WTC11 (cell line): Measurements from ENCODE around the gene COG5. TPM values are rescaled to one million over a fixed set of nuclear protein-coding genes. Genes with fewer than 3 reads are reported as not detected.

Source experiments
- ATAC-seq: fragments of 200-7000 bp; cut with Tn5 transposase; 2 replicates; pipeline ENCODE4 v1.10.0; 2021; ENCODE audit warnings: mild to moderate bottlenecking, moderate library complexity
- CTCF ChIA-PET: fragments of 300-600 bp; sonication (Branson Sonifier 250); formaldehyde crosslinking; loops from one replicate; lab custom pipeline; 2021; ENCODE audit warnings: antibody characterized with exemption; lab: Charles Lee
- POLR2A ChIA-PET: fragments of 350-600 bp; sonication (Branson Sonifier 250); formaldehyde crosslinking; loops from one replicate; lab custom pipeline; 2021; ENCODE audit warnings: antibody characterized with exemption; lab: Charles Lee
- DNase-seq: peaks from one replicate; pipeline ENCODE4 v3.0.0; 2021; ENCODE audit warnings: low spot score
- H3K27ac Mint-ChIP-seq: 2 replicates; pipeline ENCODE4 v1.8.0; 2021; ENCODE audit warnings: mixed read lengths
- H3K27me3 Mint-ChIP-seq: 2 replicates; pipeline ENCODE4 v1.8.0; 2021; ENCODE audit warnings: low read depth, mild to moderate bottlenecking, moderate library complexity, mixed read lengths
- H3K36me3 Mint-ChIP-seq: 2 replicates; pipeline ENCODE4 v1.8.0; 2021; ENCODE audit warnings: mixed read lengths
- H3K4me1 Mint-ChIP-seq: 2 replicates; pipeline ENCODE4 v1.8.0; 2022; ENCODE audit warnings: mixed read lengths
- H3K4me3 Mint-ChIP-seq: 2 replicates; pipeline ENCODE4 v1.8.0; 2021; ENCODE audit warnings: mild to moderate bottlenecking, moderate library complexity, mixed read lengths
- H3K9me3 Mint-ChIP-seq: 2 replicates; pipeline ENCODE4 v1.8.0; 2021; ENCODE audit warnings: mixed read lengths
- ATF1 ChIP-seq: sonication (generic); formaldehyde crosslinking; IDR thresholded peaks from 2 replicates; pipeline ENCODE4 v1.8.1; 2023; ENCODE audit warnings: mild to moderate bottlenecking, moderate library complexity, missing genetic modification reagents
- ATF2 ChIP-seq: sonication (generic); formaldehyde crosslinking; IDR thresholded peaks from 2 replicates; pipeline ENCODE4 v1.8.1; 2022; ENCODE audit warnings: low read depth, missing genetic modification reagents, borderline replicate concordance
- ATF6 ChIP-seq: sonication (generic); formaldehyde crosslinking; IDR thresholded peaks from 2 replicates; pipeline ENCODE4 v1.8.1; 2023; ENCODE audit warnings: mild to moderate bottlenecking, missing genetic modification reagents
- CBFB ChIP-seq: sonication (generic); formaldehyde crosslinking; IDR thresholded peaks from 2 replicates; pipeline ENCODE4 v1.8.1; 2022; ENCODE audit warnings: mild to moderate bottlenecking, low read depth, missing genetic modification reagents
- EMX1 ChIP-seq: fragments of 250-450 bp; sonication (Bioruptor Pico); IDR thresholded peaks from 2 replicates; pipeline ENCODE4 v1.8.0; 2021; ENCODE audit warnings: mild to moderate bottlenecking
- FOXJ3 ChIP-seq: sonication (generic); formaldehyde crosslinking; IDR thresholded peaks from 2 replicates; pipeline ENCODE4 v1.9.0; 2021; ENCODE audit warnings: missing genetic modification reagents, mild to moderate bottlenecking, borderline replicate concordance
- GTF2I ChIP-seq: fragments of 250-450 bp; sonication (Bioruptor Pico); conservative IDR thresholded peaks from 2 replicates; pipeline ENCODE4 v1.4.0; 2021; ENCODE audit warnings: mild to moderate bottlenecking
- IRF1 ChIP-seq: sonication (generic); formaldehyde crosslinking; IDR thresholded peaks from 2 replicates; pipeline ENCODE4 v1.8.0; 2023; ENCODE audit warnings: missing genetic modification reagents
- NFATC4 ChIP-seq: fragments of 250-450 bp; sonication (Bioruptor Pico); IDR thresholded peaks from 2 replicates; pipeline ENCODE4 v1.9.0; 2021; ENCODE audit warnings: mild to moderate bottlenecking
- NR3C1 ChIP-seq: sonication (generic); formaldehyde crosslinking; conservative IDR thresholded peaks from 2 replicates; pipeline ENCODE4 v1.8.1; 2023; ENCODE audit warnings: low read depth, mild to moderate bottlenecking, missing genetic modification reagents
- PRRX2 ChIP-seq: fragments of 250-450 bp; sonication (Bioruptor Pico); IDR thresholded peaks from 2 replicates; pipeline ENCODE4 v1.8.0; 2021; ENCODE audit warnings: mild to moderate bottlenecking
- TEAD1 ChIP-seq: sonication (generic); formaldehyde crosslinking; IDR thresholded peaks from 2 replicates; pipeline ENCODE4 v1.8.0; 2022; ENCODE audit warnings: mild to moderate bottlenecking, missing genetic modification reagents
- TEAD4 ChIP-seq: sonication (generic); formaldehyde crosslinking; IDR thresholded peaks from 2 replicates; pipeline ENCODE4 v1.8.0; 2022; ENCODE audit warnings: mild to moderate bottlenecking, missing genetic modification reagents
- TP53 ChIP-seq: sonication (generic); formaldehyde crosslinking; IDR thresholded peaks from 2 replicates; pipeline ENCODE4 v1.8.1; 2023; ENCODE audit warnings: mild to moderate bottlenecking, missing genetic modification reagents
- USF2 ChIP-seq: sonication (generic); formaldehyde crosslinking; IDR thresholded peaks from 2 replicates; pipeline ENCODE4 v1.8.1; 2023; ENCODE audit warnings: mild to moderate bottlenecking, missing genetic modification reagents, moderate library complexity
- ZNF138 ChIP-seq: sonication (generic); formaldehyde crosslinking; conservative IDR thresholded peaks from 2 replicates; pipeline ENCODE4 v1.8.1; 2022; ENCODE audit warnings: mild to moderate bottlenecking, moderate library complexity, missing genetic modification reagents
- ZNF232 ChIP-seq: sonication (generic); formaldehyde crosslinking; IDR thresholded peaks from 2 replicates; pipeline ENCODE4 v1.8.0; 2022; ENCODE audit warnings: mild to moderate bottlenecking, missing genetic modification reagents
- ZNF281 ChIP-seq: sonication (generic); formaldehyde crosslinking; IDR thresholded peaks from 2 replicates; pipeline ENCODE4 v1.8.0; 2023; ENCODE audit warnings: mild to moderate bottlenecking, missing genetic modification reagents
- ZNF416 ChIP-seq: fragments of 250-450 bp; sonication (Bioruptor Pico); IDR thresholded peaks from 2 replicates; pipeline ENCODE4 v1.9.0; 2021; ENCODE audit warnings: mild to moderate bottlenecking, inconsistent platforms
- ZNF532 ChIP-seq: fragments of 250-450 bp; sonication (Bioruptor Pico); IDR thresholded peaks from 2 replicates; pipeline ENCODE4 v1.9.0; 2021; ENCODE audit warnings: mild to moderate bottlenecking, borderline replicate concordance
- total RNA-seq: library from RNA; stranded (reverse); gene quantifications from 3 replicates; pipeline ENCODE4 v1.2.3, GENCODE V29; 2021

The COG5 gene
- total RNA-seq, 1 experiment from 2014 or later = 23.8 TPM

GRCh38 chr7:107442678-107443077, 121.0 kb downstream of the COG5 start (continued):
- no peak for TF ChIP-seq IRF1 (CRISPR knock-in tag)
- no peak for TF ChIP-seq TEAD4
- TF ChIP-seq, all 79 proteins: peak for 0

- no peaks in the 10 kb centered on the region; the same call in none of the 2 replicates for H3K9me3 Mint-ChIP-seq
- POLR2A ChIA-PET = no interaction called here
- DNase-seq = no peak
- no peaks in the 10 kb centered on the region for H3K27me3 Mint-ChIP-seq
- TF ChIP-seq NR3C1 (CRISPR knock-in tag) (no peak), ATF2 (no peak), ZNF232 (CRISPR knock-in tag) (no peak), ATF1 (CRISPR knock-in tag) (no peak), ATF6 (no peak), ZNF281 (CRISPR knock-in tag) (no peak), ZNF138 (CRISPR knock-in tag) (no peak), FOXJ3 (CRISPR knock-in tag) (no peak), CBFB (CRISPR knock-in tag) (no peak), NFATC4 (no peak), GTF2I (CRISPR knock-in tag) (no peak)
- TF ChIP-seq, all 79 proteins: peak for 0
- no peaks in the 10 kb centered on the region for H3K4me1 Mint-ChIP-seq
- H3K27ac Mint-ChIP-seq = no peak overlapping the region
- H3K36me3 Mint-ChIP-seq = no peaks in the 10 kb centered on the region; the same call in 1 of the 2 replicates
- no peak overlapping the region for H3K4me3 Mint-ChIP-seq
- no peak for ATAC-seq
- CTCF ChIA-PET = no interaction called here
Observed at GRCh38 chr7:107441581-107442422, 121.9 kb downstream of the COG5 start.

- ATAC-seq = no peak
- peaks cover 10% of the 10 kb centered on the region for H3K36me3 Mint-ChIP-seq
- CTCF ChIA-PET = interaction anchor here (1.2 kb wide), 1 partner anchor 22 kb away, joined by 3 read pairs; no protein-coding TSS in a partner anchor
Observed at GRCh38 chr7:107439025-107439424, 124.7 kb downstream of the COG5 start.

More at GRCh38 chr7:107439025-107439424, 124.7 kb downstream of the COG5 start:
- POLR2A ChIA-PET = no interaction called here
- no peak overlapping the region for H3K27ac Mint-ChIP-seq
- DNase-seq = no peak
- TF ChIP-seq TEAD1 = no peak
- TF ChIP-seq ZNF138 (CRISPR knock-in tag) = no peak
- TF ChIP-seq USF2 (CRISPR knock-in tag) = no peak
- no peak for TF ChIP-seq ZNF532 (CRISPR knock-in tag)
- TF ChIP-seq EMX1 (CRISPR knock-in tag) = no peak
- no peak for TF ChIP-seq ZNF416 (CRISPR knock-in tag)
- TF ChIP-seq PRRX2 (CRISPR knock-in tag) = no peak
- no peak for TF ChIP-seq TP53 (CRISPR knock-in tag)
- H3K4me3 Mint-ChIP-seq = no peak overlapping the region
- no peaks in the 10 kb centered on the region for H3K4me1 Mint-ChIP-seq
- H3K9me3 Mint-ChIP-seq = peaks cover 14% of the 10 kb centered on the region
- no peaks in the 10 kb centered on the region for H3K27me3 Mint-ChIP-seq
